H1 (cell line): ENCODE measurements around the gene PCDH9. TPM values are rescaled to one million over a fixed set of nuclear protein-coding genes. Genes with fewer than 3 reads are reported as not detected.

Experiments used
- CTCF ChIA-PET: fragments of 300-600 bp; sonication (Branson Sonifier 250); formaldehyde crosslinking; loops from one replicate; lab custom pipeline; 2021; ENCODE audit not compliant: partially characterized antibody; lab: Charles Lee
- POLR2A ChIA-PET: fragments of 300-600 bp; sonication (Branson Sonifier 250); formaldehyde crosslinking; loops from one replicate; lab custom pipeline; 2021; ENCODE audit warnings: inconsistent platforms; ENCODE audit not compliant: partially characterized antibody; lab: Charles Lee
- DNase-seq, 2 experiments: peaks; one replicate each; pipeline versions ENCODE4 v3.0.0 to v3.0.0-alpha.2; 2010 to 2022; ENCODE audit warnings: low spot score in 2 of 2, low read depth in 1 of 2, mixed read lengths in 1 of 2
- FAIRE-seq: peaks from 2 replicates; lab custom pipeline; 2011; peaks lifted over from hg19 to GRCh38; lab: Jason Lieb, UNC
- H2AFZ ChIP-seq: 2 replicates; pipeline ENCODE4 v1.8.1; 2012; ENCODE audit warnings: low read length, inconsistent platforms
- H2AK5ac ChIP-seq: 2 replicates; pipeline ENCODE4 v1.6.1; 2013; ENCODE audit warnings: low read depth, low read length
- H2BK120ac ChIP-seq: replicated peaks from 2 replicates; pipeline ENCODE3; 2013; ENCODE audit warnings: low read depth, low read length, inconsistent platforms
- H2BK12ac ChIP-seq: 2 replicates; pipeline ENCODE4 v1.6.1; 2013; ENCODE audit warnings: low read depth, low read length
- H2BK15ac ChIP-seq: 2 replicates; pipeline ENCODE4 v1.6.1; 2013; ENCODE audit warnings: low read length
- H2BK20ac ChIP-seq: 2 replicates; pipeline ENCODE4 v1.6.1; 2013; ENCODE audit warnings: low read length
- H2BK5ac ChIP-seq: 2 replicates; pipeline ENCODE4 v1.6.1; 2013; ENCODE audit warnings: low read depth, low read length
- H3K14ac ChIP-seq: 2 replicates; pipeline ENCODE4 v1.6.1; 2013; ENCODE audit warnings: inconsistent platforms; ENCODE audit not compliant: insufficient read length
- H3K18ac ChIP-seq: 2 replicates; pipeline ENCODE4 v1.6.1; 2013; ENCODE audit warnings: low read length; ENCODE audit errors: extremely low read depth
- H3K23ac ChIP-seq: 2 replicates; pipeline ENCODE4 v1.6.1; 2013; ENCODE audit warnings: inconsistent platforms; ENCODE audit not compliant: insufficient read length
- H3K23me2 ChIP-seq: 2 replicates; pipeline ENCODE4 v1.6.1; 2013; ENCODE audit warnings: low read depth, low read length
- H3K27ac ChIP-seq: 2 replicates; pipeline ENCODE4 v1.6.1; 2011; ENCODE audit warnings: low read depth, low read length, inconsistent platforms
- H3K27me3 ChIP-seq, 4 experiments: replicated peaks in 1 of 4; 1 replicate in 1 of 4; 2 replicates in 3 of 4; pipeline versions ENCODE4 v1.6.1 to v1.8.1; 2011 to 2013; ENCODE audit warnings: low read length in 3 of 4, mild to moderate bottlenecking in 3 of 4, inconsistent platforms in 2 of 4, mixed read lengths in 2 of 4, moderate library complexity in 1 of 4; ENCODE audit not compliant: control insufficient read depth in 3 of 4, insufficient read depth in 3 of 4; ENCODE audit errors: extremely low read depth in 1 of 4
- H3K36me3 ChIP-seq, 4 experiments: 2 replicates each; pipeline versions ENCODE4 v1.6.1 to v1.8.1; 2011 to 2013; ENCODE audit warnings: mild to moderate bottlenecking in 4 of 4, low read length in 3 of 4, moderate library complexity in 2 of 4, control low read depth in 1 of 4, inconsistent platforms in 1 of 4; ENCODE audit not compliant: insufficient read depth in 4 of 4, control insufficient read depth in 2 of 4
- H3K4ac ChIP-seq: replicated peaks from 2 replicates; pipeline ENCODE3; 2013; ENCODE audit warnings: low read length, low read depth, mixed read lengths, inconsistent platforms; ENCODE audit not compliant: insufficient read length
- H3K4me1 ChIP-seq, 4 experiments: replicated peaks in 1 of 4; 1 replicate in 1 of 4; 2 replicates in 3 of 4; pipeline versions ENCODE4 v1.6.1 to v1.8.1; 2011 to 2013; ENCODE audit warnings: low read length in 3 of 4, inconsistent platforms in 2 of 4, mixed read lengths in 1 of 4; ENCODE audit not compliant: insufficient read depth in 4 of 4, control insufficient read depth in 3 of 4
- H3K4me2 ChIP-seq, 2 experiments: 2 replicates each; pipeline versions ENCODE4 v1.6.1 to v1.8.1; 2011 to 2013; ENCODE audit warnings: low read depth in 2 of 2, low read length in 2 of 2, control low read depth in 1 of 2, inconsistent platforms in 1 of 2, mild to moderate bottlenecking in 1 of 2; ENCODE audit not compliant: insufficient read depth in 1 of 2
- H3K4me3 ChIP-seq, 4 experiments: fragments of 200-600, 300-600 bp in 1 of 4; sonication (generic), shearing (Covaris generic), sonication (Bioruptor Twin) in 1 of 4; 2 replicates each; pipeline versions ENCODE4 v1.5.1 to v1.8.1; 2011 to 2016; ENCODE audit warnings: low read length in 4 of 4, low read depth in 3 of 4, control low read depth in 2 of 4, inconsistent platforms in 2 of 4, mild to moderate bottlenecking in 2 of 4, mixed read lengths in 1 of 4, moderate library complexity in 1 of 4; ENCODE audit not compliant: insufficient read depth in 2 of 4; ENCODE audit errors: extremely low read depth in 1 of 4
- H3K56ac ChIP-seq: replicated peaks from 2 replicates; pipeline ENCODE3; 2013; ENCODE audit warnings: low read depth, mild to moderate bottlenecking, mixed read lengths, low read length, inconsistent platforms; ENCODE audit not compliant: insufficient read length
- H3K79me1 ChIP-seq: 2 replicates; pipeline ENCODE4 v1.6.1; 2013; ENCODE audit warnings: low read depth, low read length, control low read depth
- H3K79me2 ChIP-seq, 2 experiments: 2 replicates each; pipeline versions ENCODE4 v1.6.1 to v1.8.1; 2012 to 2013; ENCODE audit warnings: low read length in 2 of 2, mild to moderate bottlenecking in 2 of 2, inconsistent platforms in 1 of 2; ENCODE audit not compliant: insufficient read depth in 2 of 2, control insufficient read depth in 1 of 2
- H3K9ac ChIP-seq, 4 experiments: replicated peaks in 1 of 4; 1 replicate in 1 of 4; 2 replicates in 3 of 4; pipeline versions ENCODE4 v1.6.1 to v1.8.1; 2011 to 2013; ENCODE audit warnings: low read depth in 3 of 4, low read length in 3 of 4, control low read depth in 2 of 4, mild to moderate bottlenecking in 2 of 4, moderate library complexity in 2 of 4, inconsistent platforms in 1 of 4; ENCODE audit errors: extremely low read depth in 1 of 4
- H3K9me3 ChIP-seq, 2 experiments: 2 replicates each; pipeline versions ENCODE4 v1.6.1 to v1.8.1; 2012 to 2013; ENCODE audit warnings: mild to moderate bottlenecking in 2 of 2, moderate library complexity in 2 of 2, control low read depth in 1 of 2, inconsistent platforms in 1 of 2, low read depth in 1 of 2, low read length in 1 of 2, mixed read lengths in 1 of 2; ENCODE audit not compliant: insufficient read depth in 2 of 2
- H4K20me1 ChIP-seq, 2 experiments: replicated peaks in 1 of 2; 2 replicates each; pipeline versions ENCODE3 to v1.8.1; 2011 to 2013; ENCODE audit warnings: inconsistent platforms in 2 of 2, low read length in 2 of 2, mild to moderate bottlenecking in 1 of 2; ENCODE audit not compliant: insufficient read depth in 2 of 2, control insufficient read depth in 1 of 2
- H4K5ac ChIP-seq: 2 replicates; pipeline ENCODE4 v1.6.1; 2013; ENCODE audit warnings: low read length, low read depth, mixed read lengths, inconsistent platforms; ENCODE audit not compliant: insufficient read length
- H4K8ac ChIP-seq: 2 replicates; pipeline ENCODE4 v1.8.0; 2013; ENCODE audit warnings: mild to moderate bottlenecking, moderate library complexity, low read length, inconsistent platforms; ENCODE audit not compliant: insufficient read depth; ENCODE audit errors: extremely low read depth
- H4K91ac ChIP-seq: replicated peaks from 2 replicates; pipeline ENCODE3; 2013; ENCODE audit warnings: low read length, mixed read lengths, inconsistent platforms; ENCODE audit not compliant: insufficient read length
- ASH2L ChIP-seq: fragments of 200-600, 300-600 bp; sonication (generic); IDR thresholded peaks from one replicate; pipeline ENCODE4 v1.7.1; 2017; ENCODE audit warnings: low read length
- CBX5 ChIP-seq: fragments of 300-800, 300-1000 bp; sonication (generic); IDR thresholded peaks from 2 replicates; pipeline ENCODE4 v1.7.1; 2016; ENCODE audit warnings: antibody characterized with exemption, low read length, low read depth
- CHD1 ChIP-seq: IDR thresholded peaks from 2 replicates; pipeline ENCODE4 v1.6.1; 2012; ENCODE audit warnings: low read depth, low read length, improper control_type of control experiment
- CHD2 ChIP-seq: IDR thresholded peaks from 2 replicates; pipeline ENCODE4 v1.6.1; 2012; ENCODE audit warnings: low read length, improper control_type of control experiment
- CTBP2 ChIP-seq: IDR thresholded peaks from 2 replicates; pipeline ENCODE4 v1.7.0; 2011; ENCODE audit warnings: borderline replicate concordance, mild to moderate bottlenecking, moderate library complexity, mixed read lengths, low read length; ENCODE audit not compliant: insufficient read depth, insufficient read length
- GTF2F1 ChIP-seq: IDR thresholded peaks from 2 replicates; pipeline ENCODE4 v1.6.1; 2012; ENCODE audit warnings: low read depth, low read length, improper control_type of control experiment, borderline replicate concordance
- NRF1 ChIP-seq: IDR thresholded peaks from 2 replicates; pipeline ENCODE4 v1.6.1; 2011; ENCODE audit warnings: mild to moderate bottlenecking, low read depth, low read length, improper control_type of control experiment
- SAP30 ChIP-seq: fragments of 300-600 bp; sonication (generic); IDR thresholded peaks from 2 replicates; pipeline ENCODE4 v1.7.1; 2012; ENCODE audit warnings: low read length, moderate library complexity, mild to moderate bottlenecking, inconsistent platforms; ENCODE audit not compliant: insufficient read depth, insufficient replicate concordance
- SIRT6 ChIP-seq: IDR thresholded peaks from one replicate; pipeline ENCODE4 v1.7.1; 2012; ENCODE audit warnings: low read length, inconsistent platforms
- TAF7 ChIP-seq: optimal IDR thresholded peaks from 2 replicates; pipeline ENCODE3; 2011; ENCODE audit warnings: low read depth, mild to moderate bottlenecking, inconsistent platforms, low read length, moderate library complexity, borderline replicate concordance
- TCF12 ChIP-seq: IDR thresholded peaks from 2 replicates; pipeline ENCODE4 v1.6.1; 2011; ENCODE audit warnings: low read depth, mild to moderate bottlenecking, low read length
- WGBS, 2 experiments: shearing (Covaris generic) in 1 of 2; methylation state at CpG; one replicate each; pipeline versions ENCODE4 v1.1.6 to v1.1.7; 2013 to 2015; ENCODE audit warnings: low lambda C conversion rate in 2 of 2, mixed read lengths in 2 of 2, inconsistent platforms in 1 of 2, low coverage in 1 of 2, missing lambda C conversion rate in 1 of 2; ENCODE audit not compliant: insufficient replicate concordance in 2 of 2, insufficient coverage in 1 of 2, insufficient read length in 1 of 2; ENCODE audit errors: extremely low coverage in 1 of 2, missing lambda C conversion rate in 1 of 2; 5-methylcytosine and 5-hydroxymethylcytosine counted together
- polyA plus RNA-seq, 7 experiments: library from polyadenylated mRNA; depleted of rRNA in 3 of 7; stranded (reverse) in 5 of 7; unstranded in 2 of 7; fragments of >200 nt in 5 of 7; fragments of 200-250 nt in 2 of 7; gene quantifications; 1 replicate in 5 of 7; 2 replicates in 1 of 7; 4 replicates in 1 of 7; pipeline versions ENCODE4 v1.2.1 to v1.2.3, GENCODE V29; 2011 to 2013; ENCODE audit warnings: missing spikeins in 2 of 7, mixed read lengths in 2 of 7
- total RNA-seq: library from RNA; stranded (reverse); fragmentation: NEBNext Ultra II Directional; extraction: Animal tissue kit (Norgen Biotek cat#: 25700); gene quantifications from 2 replicates; pipeline ENCODE4 v1.2.1, GENCODE V29; 2021

PCDH9 gene
- total and polyA plus RNA-seq, 2 of the 8 experiments (the other 6 are each of a cell fraction or from before 2014, with no cell fraction given): 0.12 to 0.60 TPM

DNA sequence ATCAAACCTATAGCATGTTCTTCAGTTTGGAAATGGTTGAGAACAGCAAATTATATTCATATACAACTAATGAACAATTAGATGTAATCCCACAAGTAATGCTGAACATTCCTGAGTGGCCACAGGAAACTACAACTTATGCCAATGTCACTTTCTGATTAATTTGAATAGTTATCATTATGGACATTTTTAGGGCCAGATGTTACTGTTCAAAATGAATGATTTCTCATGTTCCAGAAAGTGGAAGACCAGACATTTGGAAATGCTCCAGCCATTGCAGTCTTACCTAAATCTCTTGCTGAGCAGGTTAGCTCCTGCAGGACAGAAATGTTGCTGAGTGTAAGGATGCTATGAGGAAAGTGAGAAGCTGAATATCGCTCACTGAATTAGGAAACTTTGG lies 819.8 kb downstream of the PCDH9 start:
- H3K23ac ChIP-seq: no peak overlapping the region
- H3K36me3 ChIP-seq: no peaks in the 10 kb centered on the region
- no peak overlapping the region for H3K4me3 ChIP-seq
- POLR2A ChIA-PET: no interaction called here
- DNase-seq (no peak), FAIRE-seq (no peak)
- H2AK5ac ChIP-seq: no peak overlapping the region
- H3K9me3 ChIP-seq: no peaks in the 10 kb centered on the region
- no peak overlapping the region for H3K27ac ChIP-seq
- TF ChIP-seq GTF2F1: no peak
- TF ChIP-seq CBX5: no peak
- no peak for TF ChIP-seq SAP30
- TF ChIP-seq SIRT6: no peak
- no peak for TF ChIP-seq ASH2L
- no peak for TF ChIP-seq TAF7
- TF ChIP-seq NRF1: no peak
- no peak for TF ChIP-seq CTBP2
- TF ChIP-seq CHD2: no peak
- no peak for TF ChIP-seq TCF12
- no peak for TF ChIP-seq CHD1
- TF ChIP-seq, all 59 proteins: peak for 0
- H3K4ac ChIP-seq: no peak overlapping the region
- no peak overlapping the region for H3K4me2 ChIP-seq
- H2BK5ac ChIP-seq: no peak overlapping the region
- H3K23me2 ChIP-seq: no peaks in the 10 kb centered on the region
- CTCF ChIA-PET: no interaction called here
- H4K8ac ChIP-seq: no peak overlapping the region
- H3K14ac ChIP-seq: no peak overlapping the region
- no peak overlapping the region for H3K18ac ChIP-seq
- no peaks in the 10 kb centered on the region for H3K79me1 ChIP-seq
- H3K9ac ChIP-seq: no peak overlapping the region
- H2BK20ac ChIP-seq: no peak overlapping the region
- no peak overlapping the region for H2AFZ ChIP-seq
- H3K4me1 ChIP-seq: no peaks in the 10 kb centered on the region
- H4K5ac ChIP-seq: no peak overlapping the region
- no peaks in the 10 kb centered on the region for H3K27me3 ChIP-seq
- H4K91ac ChIP-seq: no peak overlapping the region
- H4K20me1 ChIP-seq: no peaks in the 10 kb centered on the region
- no peak overlapping the region for H2BK12ac ChIP-seq
- no peaks in the 10 kb centered on the region for H3K79me2 ChIP-seq
- no peak overlapping the region for H2BK120ac ChIP-seq
- no peak overlapping the region for H3K56ac ChIP-seq
- no peak overlapping the region for H2BK15ac ChIP-seq
- WGBS, 2 experiments: 64% methylated on average over 1 of the region's 1 CpG; no CpG with 5 or more reads in 1 of the 2 experiments
